MM.1S (cell line): ENCODE data around the gene BTBD17.

Source experiments
- DNase-seq: peaks from one replicate; pipeline ENCODE4 v3.0.0-alpha.2; 2015
- H2AFZ ChIP-seq: fragments of 300-600 bp; sonication (generic); 2 replicates; pipeline ENCODE4 v1.6.0; 2016; ENCODE audit warnings: antibody characterized with exemption, low read length
- H3F3A ChIP-seq: fragments of 300-600 bp; sonication (generic); 2 replicates; pipeline ENCODE4 v1.6.1; 2016; ENCODE audit warnings: mild to moderate bottlenecking, antibody characterized with exemption, low read length, moderate library complexity, mixed read lengths; ENCODE audit not compliant: insufficient read depth
- H3K27ac ChIP-seq: fragments of 300-600 bp; sonication (generic); 2 replicates; pipeline ENCODE4 v1.5.1; 2016; ENCODE audit warnings: mild to moderate bottlenecking, low read length
- H3K27me3 ChIP-seq: fragments of 300-600 bp; sonication (generic); replicated peaks from 2 replicates; pipeline ENCODE4 v1.6.0; 2016; ENCODE audit warnings: low read length; ENCODE audit not compliant: insufficient read depth
- H3K36me3 ChIP-seq: fragments of 300-600 bp; sonication (generic); replicated peaks from 2 replicates; pipeline ENCODE4 v1.6.1; 2016; ENCODE audit warnings: mild to moderate bottlenecking, low read length, mixed read lengths; ENCODE audit not compliant: insufficient read depth
- H3K4me1 ChIP-seq: fragments of 300-600 bp; sonication (generic); 2 replicates; pipeline ENCODE4 v1.6.1; 2016; ENCODE audit warnings: low read length, mixed read lengths
- H3K4me2 ChIP-seq: fragments of 300-600 bp; sonication (generic); 2 replicates; pipeline ENCODE4 v1.6.0; 2016; ENCODE audit warnings: low read depth, low read length
- H3K4me3 ChIP-seq: fragments of 300-600 bp; sonication (generic); 2 replicates; pipeline ENCODE4 v1.5.1; 2016; ENCODE audit warnings: low read length, mixed read lengths
- H3K79me2 ChIP-seq: fragments of 300-600 bp; sonication (generic); 2 replicates; pipeline ENCODE4 v1.6.1; 2016; ENCODE audit warnings: mixed run types, low read length, mixed read lengths
- H3K9ac ChIP-seq: fragments of 300-600 bp; sonication (generic); 2 replicates; pipeline ENCODE4 v1.6.1; 2016; ENCODE audit warnings: low read length, mixed read lengths
- H3K9me2 ChIP-seq: fragments of 300-600 bp; sonication (generic); replicated peaks from 2 replicates; pipeline ENCODE4 v1.6.1; 2016; ENCODE audit warnings: mild to moderate bottlenecking, low read length, mixed read lengths; ENCODE audit not compliant: insufficient read depth
- H3K9me3 ChIP-seq: fragments of 300-600 bp; sonication (generic); replicated peaks from 2 replicates; pipeline ENCODE4 v1.6.1; 2016; ENCODE audit warnings: mild to moderate bottlenecking, low read length, mixed read lengths; ENCODE audit not compliant: insufficient read depth
- H4K20me1 ChIP-seq: fragments of 300-600 bp; sonication (generic); 2 replicates; pipeline ENCODE4 v1.6.1; 2016; ENCODE audit warnings: mild to moderate bottlenecking, low read length, moderate library complexity, mixed read lengths; ENCODE audit not compliant: insufficient read depth
- CTCF ChIP-seq: fragments of 300-600 bp; sonication (generic); IDR thresholded peaks from 2 replicates; pipeline ENCODE4 v1.5.1; 2016; ENCODE audit warnings: antibody characterized with exemption, low read length, mixed read lengths
- EZH2 ChIP-seq: fragments of 300-600 bp; sonication (generic); optimal IDR thresholded peaks from 2 replicates; pipeline ENCODE3; 2017; ENCODE audit warnings: low read depth, mild to moderate bottlenecking, antibody characterized with exemption, low read length, mixed read lengths
- EZH2phosphoT487 ChIP-seq: fragments of 300-600 bp; sonication (generic); IDR thresholded peaks from 2 replicates; pipeline ENCODE4 v1.6.1; 2018; ENCODE audit warnings: antibody characterized with exemption, low read length

The BTBD17 gene

GRCh38 chr17:74372426-74372825 lies 10.8 kb upstream of the BTBD17 start:
- Histone ChIP-seq H3K36me3 (no peaks in the 10 kb centered on the region), H3K4me3 (no peak overlapping the region), H3K9me2 (no peaks in the 10 kb centered on the region), H3K79me2 (no peaks in the 10 kb centered on the region), H3K4me2 (no peak overlapping the region), H4K20me1 (no peaks in the 10 kb centered on the region), H2AFZ (no peak overlapping the region), H3F3A (no peaks in the 10 kb centered on the region), H3K9me3 (no peaks in the 10 kb centered on the region), H3K9ac (no peak overlapping the region), H3K4me1 (no peaks in the 10 kb centered on the region), H3K27ac (no peak overlapping the region), H3K27me3 (peaks cover 90% of the 10 kb centered on the region)
- DNase-seq: no peak
- TF ChIP-seq EZH2phosphoT487 (no peak), EZH2 (no peak), CTCF (no peak)

DNA sequence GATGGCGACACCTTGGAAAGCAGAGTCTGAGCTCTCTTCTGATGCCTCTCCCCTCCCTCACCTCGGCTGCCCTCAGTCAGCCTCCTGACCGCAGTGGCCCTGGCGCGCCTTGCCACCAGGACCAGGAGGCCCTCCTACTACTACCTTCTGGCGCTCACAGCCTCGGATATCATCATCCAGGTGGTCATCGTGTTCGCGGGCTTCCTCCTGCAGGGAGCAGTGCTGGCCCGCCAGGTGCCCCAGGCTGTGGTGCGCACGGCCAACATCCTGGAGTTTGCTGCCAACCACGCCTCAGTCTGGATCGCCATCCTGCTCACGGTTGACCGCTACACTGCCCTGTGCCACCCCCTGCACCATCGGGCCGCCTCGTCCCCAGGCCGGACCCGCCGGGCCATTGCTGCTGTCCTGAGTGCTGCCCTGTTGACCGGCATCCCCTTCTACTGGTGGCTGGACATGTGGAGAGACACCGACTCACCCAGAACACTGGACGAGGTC lies 10.0 kb upstream of the BTBD17 start:
- H3K4me3 ChIP-seq: no peak overlapping the region
- peaks cover 87% of the 10 kb centered on the region for H3K27me3 ChIP-seq
- H3K36me3 ChIP-seq: no peaks in the 10 kb centered on the region
- H3K4me2 ChIP-seq: no peak overlapping the region
- no peak overlapping the region for H2AFZ ChIP-seq
- no peaks in the 10 kb centered on the region for H4K20me1 ChIP-seq
- H3K4me1 ChIP-seq: no peaks in the 10 kb centered on the region
- no peaks in the 10 kb centered on the region for H3K9me3 ChIP-seq
- H3K9me2 ChIP-seq: no peaks in the 10 kb centered on the region
- H3K9ac ChIP-seq: no peak overlapping the region
- TF ChIP-seq EZH2phosphoT487 (no peak), EZH2 (no peak), CTCF (no peak)
- H3K27ac ChIP-seq: no peak overlapping the region
- H3F3A ChIP-seq: no peaks in the 10 kb centered on the region
- H3K79me2 ChIP-seq: no peaks in the 10 kb centered on the region
- no peak for DNase-seq

DNA sequence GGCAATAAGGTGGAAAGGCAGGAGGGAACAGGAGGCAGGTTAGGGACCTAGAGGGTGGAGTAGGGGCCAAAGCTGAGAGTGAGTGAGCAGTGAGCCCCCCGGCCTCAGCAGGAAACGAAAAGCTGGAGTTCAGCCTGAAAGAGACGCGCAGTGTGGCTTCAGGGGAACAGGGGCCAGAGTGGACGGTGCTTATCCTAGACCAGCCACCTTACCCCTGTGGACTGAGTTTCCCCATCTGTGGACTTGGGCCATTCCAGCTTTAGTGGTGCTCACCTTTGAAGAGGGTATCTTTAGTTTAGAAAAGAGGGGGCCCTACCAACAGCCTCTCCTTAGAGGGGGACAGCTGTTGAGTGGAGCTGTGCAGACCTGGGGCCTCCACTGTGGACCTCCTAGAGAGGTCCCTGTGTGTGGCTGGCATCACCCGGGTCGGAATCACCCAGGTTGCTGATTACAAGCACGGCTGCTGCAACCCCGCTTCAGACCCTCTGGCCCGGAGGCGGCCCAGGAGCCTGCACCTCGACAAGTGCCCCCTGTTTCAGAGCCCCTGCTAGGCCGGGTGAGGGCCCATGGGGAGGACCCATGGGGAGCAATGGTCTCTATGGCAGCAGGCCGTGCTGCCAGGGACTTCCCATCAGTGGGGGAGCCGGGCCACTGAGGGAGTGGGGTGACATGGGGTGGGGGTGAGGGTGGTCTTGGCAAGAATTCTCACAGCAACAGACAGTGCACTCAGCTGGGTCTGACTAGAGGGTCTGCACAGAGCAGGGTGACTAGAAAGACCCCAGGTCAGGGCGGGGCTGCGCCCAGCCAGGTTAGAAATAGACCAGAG lies 8.2 kb upstream of the BTBD17 start:
- Histone ChIP-seq H2AFZ (no peak overlapping the region), H3K4me2 (no peak overlapping the region), H3K27me3 (peaks cover 82% of the 10 kb centered on the region), H3K9ac (no peak overlapping the region), H3K27ac (no peak overlapping the region), H4K20me1 (no peaks in the 10 kb centered on the region), H3K36me3 (no peaks in the 10 kb centered on the region), H3K4me1 (no peaks in the 10 kb centered on the region), H3K4me3 (no peak overlapping the region), H3K9me3 (no peaks in the 10 kb centered on the region), H3K9me2 (no peaks in the 10 kb centered on the region), H3K79me2 (no peaks in the 10 kb centered on the region), H3F3A (no peaks in the 10 kb centered on the region)
- no peak for DNase-seq
- TF ChIP-seq CTCF: no peak
- TF ChIP-seq EZH2: no peak
- TF ChIP-seq EZH2phosphoT487: no peak
